NCI-H2107 treated with DMSO at 0.1 percent for 48 hours (cell line): ENCODE measurements around the gene HGD.
"Not testable (repeated sequence)": the region's sequence is repeated elsewhere in the genome, so short reads cannot be mapped to it uniquely, and the experiment has no call there.

ENCODE experiments used
- DNase-seq: peaks from one replicate; lab custom pipeline; 2025; ENCODE audit not compliant: unreplicated experiment; lab: John Stamatoyannopoulos, UW

The HGD gene

DNA sequence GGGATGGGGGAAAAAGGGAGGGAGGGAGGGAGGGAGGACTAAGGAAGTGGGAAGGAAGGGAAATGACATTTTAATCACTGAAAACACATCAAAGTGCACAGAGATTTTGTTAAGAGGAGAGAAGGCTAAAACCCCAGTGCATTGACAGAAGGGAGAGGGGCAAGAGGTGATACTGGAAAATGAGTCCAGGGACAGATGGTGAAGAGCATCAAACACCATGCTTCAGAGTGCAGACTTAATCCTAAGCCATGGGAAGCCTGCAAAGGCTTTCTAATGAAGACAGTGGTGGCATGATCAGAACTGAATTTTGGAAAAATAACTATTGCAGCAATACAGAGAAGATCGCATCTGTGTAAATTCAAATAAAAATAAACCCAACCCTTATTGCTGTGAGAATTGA lies 41.8 kb downstream of the HGD start:
- DNase-seq, result no peak

DNA sequence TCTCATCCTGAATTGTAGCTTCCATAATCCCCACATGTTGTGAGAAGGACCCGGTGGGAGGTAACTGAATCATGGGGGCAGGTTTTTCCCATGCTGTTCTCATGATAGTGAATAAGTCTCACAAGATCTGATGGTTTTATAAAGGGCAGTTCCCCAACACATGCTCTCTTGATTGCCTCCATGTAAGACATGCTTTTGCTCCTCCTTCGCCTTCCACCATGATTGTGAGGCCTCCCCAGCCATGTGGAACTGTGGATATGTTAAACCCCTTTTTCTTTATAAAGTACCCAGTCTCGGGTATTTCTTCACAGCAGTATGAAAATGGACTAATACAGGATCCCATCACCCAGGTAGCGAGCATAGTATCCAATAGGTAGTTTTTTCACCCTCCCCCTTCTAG lies 43.2 kb downstream of the HGD start:
- not testable (repeated sequence) for DNase-seq

DNA sequence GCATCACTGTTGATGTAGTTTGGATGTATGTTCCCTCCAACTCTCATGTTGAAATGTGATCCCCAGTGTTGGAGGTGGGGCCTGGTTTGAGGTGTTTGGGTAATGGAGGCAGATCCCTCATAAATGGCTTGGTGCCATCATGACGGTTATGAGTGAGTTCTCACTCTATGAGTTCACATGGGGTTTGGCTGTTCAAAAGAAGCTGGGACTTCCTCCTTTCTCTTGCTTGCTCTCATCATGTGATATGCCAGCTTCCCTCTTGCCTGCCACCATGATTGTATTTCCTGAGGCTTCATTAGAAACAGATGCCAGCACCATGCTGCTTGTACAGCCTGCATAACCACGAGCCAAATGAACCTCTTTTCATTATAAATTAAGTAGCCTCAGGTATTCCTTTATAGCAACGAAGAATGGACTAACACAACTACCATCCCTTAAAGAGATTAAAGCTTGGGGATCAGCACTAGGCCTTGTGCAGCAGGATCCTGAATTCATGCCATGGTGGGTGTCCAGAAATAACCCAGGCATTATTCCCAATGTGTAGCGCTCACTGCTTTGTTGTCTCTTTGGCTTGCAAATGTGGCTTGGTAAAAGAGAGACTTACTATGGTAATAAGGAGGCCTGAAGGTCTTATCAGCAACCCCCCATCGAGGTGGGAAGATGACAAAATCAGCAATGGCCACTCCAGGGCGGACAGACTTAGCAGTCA lies 44.0 kb downstream of the HGD start:
- DNase-seq, result peak; percentile 1

DNA sequence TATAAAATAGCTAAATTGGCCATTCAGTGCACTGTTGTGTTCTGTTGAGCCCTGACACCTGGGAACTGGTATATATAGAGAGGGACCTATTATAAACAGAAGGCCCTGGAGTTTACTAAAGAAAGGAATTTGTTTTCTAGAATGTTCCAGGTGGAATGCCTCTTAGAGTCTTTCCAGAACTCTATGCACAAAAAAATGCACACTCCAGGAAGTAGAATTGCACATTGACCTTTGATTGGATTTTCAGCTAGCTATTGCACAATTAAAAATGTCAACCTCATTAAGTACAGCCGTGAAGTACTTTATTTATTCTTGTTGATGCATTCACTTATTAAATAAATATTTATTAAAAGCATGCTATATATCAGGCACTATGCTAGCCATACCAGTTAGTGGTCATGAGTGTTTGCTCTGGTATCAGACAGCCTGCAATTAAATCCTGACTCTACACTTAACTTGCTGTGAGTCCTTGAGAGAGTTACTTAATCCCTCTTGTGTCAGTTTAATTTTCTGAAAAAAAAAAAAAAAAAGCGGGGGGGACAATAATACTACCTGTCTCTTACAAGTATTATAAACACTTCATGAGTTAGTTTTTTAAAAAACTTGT lies 45.1 kb downstream of the HGD start:
- DNase-seq, result no peak

DNA sequence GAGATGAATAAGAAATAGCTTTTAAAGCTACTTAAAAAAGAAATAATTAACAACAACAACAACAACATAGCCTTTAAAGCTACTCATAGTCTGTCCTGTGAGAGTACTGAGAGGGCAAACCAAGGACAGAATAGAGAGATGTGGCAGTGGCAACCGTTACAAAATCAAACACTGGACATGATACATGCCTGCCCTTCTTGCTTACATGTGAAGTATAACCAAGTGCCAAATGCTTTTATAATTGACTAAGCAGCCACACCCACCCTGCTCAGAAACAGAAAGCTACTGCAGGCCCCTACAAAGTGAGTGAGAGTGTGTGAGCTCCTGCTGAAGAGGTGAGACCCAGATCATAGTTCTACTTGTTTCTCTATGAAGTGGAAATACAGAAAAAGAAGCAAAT lies 47.5 kb downstream of the HGD start:
- DNase-seq, result no peak

DNA sequence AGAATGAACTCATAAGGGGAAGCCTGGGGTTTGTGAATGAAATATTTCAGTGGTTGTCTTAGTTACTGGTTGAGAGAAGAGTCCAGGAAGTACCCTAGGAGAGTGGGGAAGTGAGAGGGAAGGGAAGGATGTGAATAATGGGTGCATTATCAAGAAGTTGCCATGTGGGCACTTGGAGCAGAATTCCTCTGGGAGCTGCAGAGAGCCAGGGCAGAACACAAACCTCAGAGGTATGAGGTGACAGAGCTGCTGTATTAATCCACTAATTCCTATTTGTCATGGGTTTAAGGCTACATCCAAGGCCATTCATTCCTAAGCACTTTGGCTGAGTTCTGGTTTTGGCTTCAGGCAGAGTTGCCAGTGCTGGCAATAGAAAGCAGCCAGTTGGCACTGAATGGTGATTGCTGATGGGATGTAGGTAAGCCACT lies 56.9 kb downstream of the HGD start:
- DNase-seq, result no peak

DNA sequence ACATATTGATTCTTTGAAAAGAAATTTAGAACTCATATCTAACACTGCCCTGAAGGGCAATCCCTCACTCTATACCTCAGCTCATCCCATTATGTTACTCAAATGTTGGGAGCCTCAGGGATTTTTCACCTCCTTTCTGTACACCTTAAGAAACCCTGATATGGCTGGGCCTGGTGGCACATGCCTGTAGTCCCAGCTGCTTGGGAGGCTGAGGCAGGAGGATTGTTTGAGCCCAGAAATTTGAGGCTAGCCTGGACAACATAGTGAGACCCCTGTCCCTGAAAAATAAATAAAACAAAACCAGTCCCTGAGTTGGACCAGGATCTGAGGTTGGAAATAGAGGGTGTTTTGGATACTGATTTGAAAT lies 58.3 kb downstream of the HGD start:
- no peak for DNase-seq

DNA sequence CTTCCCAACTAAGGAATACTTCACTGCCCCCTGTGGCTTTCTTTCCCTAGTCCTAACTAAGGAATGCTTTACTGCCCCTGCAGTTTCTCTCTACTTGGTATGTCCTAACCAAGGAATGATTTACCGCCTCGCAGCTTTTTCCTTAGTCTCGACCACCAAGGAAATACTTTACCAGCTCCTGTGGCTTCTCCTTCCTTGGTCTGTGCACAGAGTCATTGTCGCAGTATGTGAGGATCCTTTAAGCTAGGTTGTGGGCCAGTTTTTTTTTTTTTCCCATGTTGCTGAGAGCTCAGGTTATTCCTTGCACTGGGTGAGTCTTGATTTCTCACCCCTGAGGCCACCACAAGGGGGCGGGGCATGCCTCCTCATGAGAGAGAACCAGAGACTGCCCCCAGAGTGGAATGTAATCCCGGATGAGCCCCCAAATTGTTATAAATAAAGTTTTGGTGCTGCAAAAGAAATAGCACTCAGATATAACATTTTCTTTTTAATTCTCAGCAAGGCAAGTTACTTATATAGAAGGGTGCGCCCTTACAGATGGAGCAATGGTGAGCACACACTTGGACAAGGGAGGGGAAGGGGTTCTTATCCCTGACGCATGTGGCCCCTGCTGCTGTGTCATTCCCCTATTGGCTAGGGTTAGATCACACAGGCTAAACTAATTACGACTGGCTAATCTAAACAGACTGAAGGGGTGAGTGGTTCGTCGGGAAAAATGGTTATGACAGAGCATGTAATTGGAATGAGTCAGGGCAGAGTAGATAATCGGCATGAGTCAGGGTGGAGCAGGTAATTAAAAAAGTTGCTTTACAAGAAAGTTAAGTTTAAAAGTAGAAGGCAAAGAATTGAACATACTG lies 58.9 kb downstream of the HGD start:
- no peak for DNase-seq

DNA sequence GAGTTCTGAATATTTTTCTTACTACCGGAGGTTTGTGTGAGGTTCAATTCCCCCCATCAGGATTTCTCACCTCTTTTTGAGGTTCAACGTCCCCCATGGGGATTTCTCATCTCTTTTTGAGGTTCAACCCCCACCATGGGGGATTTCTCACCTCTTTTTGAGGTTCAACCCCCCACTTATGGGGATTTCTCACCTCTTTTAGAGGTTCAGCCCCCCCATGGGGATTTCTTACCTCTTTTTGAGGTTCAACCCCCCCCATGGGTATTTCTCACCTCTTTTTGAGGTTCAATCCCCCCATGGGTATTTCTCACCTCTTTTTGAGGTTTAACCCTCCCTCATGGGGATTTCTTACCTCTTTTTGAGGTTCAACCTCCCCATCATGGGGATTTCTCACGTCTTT lies 59.6 kb downstream of the HGD start:
- no peak for DNase-seq

DNA sequence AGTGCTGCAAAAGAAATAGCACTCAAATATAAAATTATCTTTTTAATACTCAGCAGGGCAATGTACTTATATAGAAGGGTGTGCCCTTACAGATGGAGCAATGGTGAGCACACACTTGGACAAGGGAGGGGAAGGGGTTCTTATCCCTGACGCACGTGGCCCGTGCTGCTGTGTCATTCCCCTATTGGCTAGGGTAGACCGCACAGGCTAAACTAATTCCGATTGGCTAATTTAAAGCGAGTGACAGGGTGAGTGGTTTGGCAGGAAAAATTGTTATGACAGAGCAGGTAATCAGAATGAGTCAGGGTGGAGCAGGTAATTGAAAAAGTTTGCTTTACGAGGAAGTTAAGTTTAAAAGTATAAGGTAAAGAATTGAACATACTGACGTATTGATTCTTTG lies 65.3 kb downstream of the HGD start:
- DNase-seq, result not testable (repeated sequence)

DNA sequence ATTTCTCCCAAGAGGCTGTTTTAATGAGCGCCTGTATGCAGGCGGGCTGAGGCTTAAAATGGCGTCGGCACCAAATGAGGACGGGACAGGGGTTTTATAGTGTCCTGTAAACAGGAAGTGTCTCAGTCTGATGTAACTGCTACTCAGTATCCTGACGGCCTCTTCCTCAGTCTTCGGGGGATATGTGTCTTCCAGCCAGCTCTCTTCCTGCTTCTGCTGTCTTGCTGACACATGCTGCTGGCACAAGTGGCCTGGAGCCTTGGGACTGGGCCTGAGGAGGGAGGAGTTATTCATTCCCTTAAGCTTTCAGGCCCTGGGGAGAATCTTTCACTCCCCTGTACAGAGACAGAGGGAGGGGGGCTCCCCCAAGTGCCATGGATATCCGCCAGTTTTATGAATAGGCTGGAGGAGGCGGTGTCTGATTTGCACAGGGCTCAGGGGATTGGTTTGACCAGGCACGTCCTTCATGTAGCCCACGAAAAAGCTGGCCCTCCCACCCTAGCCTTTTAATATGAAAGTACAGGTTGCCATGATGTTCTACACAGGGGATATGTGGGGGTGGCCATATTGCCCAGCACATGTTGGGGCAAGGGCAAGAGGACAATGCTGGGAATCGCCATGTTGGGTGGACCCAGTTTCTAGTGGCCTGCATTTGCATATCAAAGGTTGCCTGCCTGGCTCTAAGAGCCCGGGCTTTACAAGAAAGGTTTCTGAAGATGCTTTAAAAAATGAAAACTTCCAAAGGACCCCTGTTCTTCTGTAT lies 66.0 kb downstream of the HGD start:
- DNase-seq, result no peak

DNA sequence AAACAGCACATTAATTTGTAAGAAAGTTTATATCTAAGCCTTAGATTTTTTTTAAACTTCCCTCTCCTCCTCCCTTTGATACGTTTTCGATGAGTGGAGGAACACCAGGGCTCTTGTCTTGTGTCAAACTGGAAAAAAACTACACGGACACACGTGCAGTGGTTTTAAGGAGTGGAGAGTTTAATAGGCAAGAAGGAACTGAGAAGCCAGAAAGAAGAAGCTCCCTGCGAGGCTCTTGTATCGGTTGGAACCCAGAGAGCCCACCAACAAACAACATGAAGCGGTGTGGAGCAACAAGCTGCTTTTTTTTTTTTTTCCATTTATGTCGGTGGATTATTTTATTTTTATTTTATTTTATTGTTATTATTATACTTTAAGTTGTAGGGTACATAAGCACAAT lies 67.3 kb downstream of the HGD start:
- no peak for DNase-seq

DNA sequence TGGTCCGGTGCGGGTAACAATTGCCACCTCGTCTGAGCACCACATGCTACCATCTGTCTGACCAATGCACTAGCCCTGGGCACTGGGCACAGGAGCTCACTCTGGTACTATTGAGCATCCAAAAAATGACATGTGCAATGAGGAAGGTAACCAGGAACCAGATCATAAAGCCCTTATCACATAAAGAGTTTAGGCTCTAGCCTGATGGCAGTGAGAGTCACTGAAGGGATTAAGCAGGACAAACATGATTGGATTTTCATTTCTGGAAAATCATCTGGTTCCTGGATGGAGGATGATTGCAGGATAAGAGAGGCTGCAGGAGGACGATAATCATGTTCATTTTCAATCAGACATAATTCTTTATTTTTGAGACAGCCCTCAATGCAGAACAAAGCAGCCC lies 73.5 kb downstream of the HGD start:
- no peak for DNase-seq

DNA sequence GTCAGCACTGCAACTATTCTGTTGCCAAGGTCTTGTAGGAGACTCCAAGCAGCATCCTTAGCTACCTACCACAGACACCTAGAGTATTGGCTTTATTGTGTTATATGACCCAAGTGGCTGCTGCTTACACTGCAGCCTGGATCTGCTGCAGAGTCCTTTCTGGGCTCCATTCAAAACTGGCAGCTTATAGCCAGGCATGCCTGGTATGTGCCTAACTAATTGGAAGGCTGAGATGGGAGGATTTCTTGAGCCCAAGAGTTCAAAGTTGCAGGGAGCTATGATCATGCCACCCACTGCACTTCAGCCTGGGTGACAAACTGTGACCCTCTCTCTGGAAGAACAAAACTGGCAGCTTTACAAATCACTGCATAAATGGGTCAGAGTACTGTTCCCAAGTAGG lies 77.3 kb downstream of the HGD start:
- no peak for DNase-seq

DNA sequence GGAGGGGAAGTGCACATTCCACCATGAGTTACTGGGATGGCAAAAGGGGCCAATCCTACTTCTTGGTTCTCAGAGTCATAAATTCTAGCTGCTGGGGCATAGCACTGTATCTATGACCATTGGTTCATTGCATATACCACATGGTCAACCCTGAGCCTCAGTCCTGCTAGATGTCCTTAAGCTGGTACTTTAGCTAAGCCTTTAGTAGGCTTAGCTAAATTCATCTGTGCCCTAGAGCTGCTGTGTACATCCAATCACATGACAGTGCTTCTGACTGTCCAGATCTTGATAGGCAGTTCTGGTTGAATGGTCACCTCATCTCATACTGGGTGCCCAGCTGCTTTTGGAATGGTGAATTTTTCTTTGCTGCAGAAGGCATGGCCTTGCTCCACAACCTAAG lies 77.7 kb downstream of the HGD start:
- DNase-seq, result no peak

DNA sequence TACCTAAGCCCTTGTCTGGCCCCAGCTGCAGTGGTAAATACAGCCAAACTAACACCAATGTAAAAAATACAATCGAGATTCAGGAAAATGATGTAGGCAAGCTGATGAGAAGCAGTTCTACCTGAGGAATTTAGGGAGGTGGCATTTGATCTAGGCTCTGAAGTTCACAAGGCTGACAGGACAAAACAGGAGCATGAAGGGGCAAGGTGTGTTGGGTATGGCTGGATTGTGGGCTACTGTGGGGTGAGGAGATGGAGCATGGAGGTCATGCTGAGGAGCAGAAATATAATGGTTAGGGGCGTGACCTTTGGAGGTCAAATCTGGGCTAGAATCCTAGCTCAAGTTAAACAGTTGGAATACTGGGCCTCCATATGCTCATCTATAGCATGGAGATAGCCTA lies 79.4 kb downstream of the HGD start:
- no peak for DNase-seq

DNA sequence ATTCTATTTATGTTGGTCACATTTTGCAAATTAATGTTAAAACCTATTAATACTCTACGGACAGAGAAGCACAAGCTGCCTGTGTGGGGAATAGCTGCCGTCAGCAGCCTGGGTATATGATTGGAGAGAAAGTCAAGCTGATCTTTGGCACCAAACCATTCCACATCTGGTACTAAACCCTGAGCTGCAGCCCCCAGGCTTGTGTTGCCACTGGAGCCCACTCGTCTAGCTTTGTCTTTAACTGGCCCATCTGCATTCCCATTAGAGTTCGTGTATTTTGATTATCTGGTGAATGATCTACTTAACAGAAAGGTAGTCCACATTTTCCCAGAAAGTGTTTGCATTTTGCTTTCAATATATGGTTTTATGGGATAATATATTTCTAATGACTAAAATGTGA lies 80.5 kb downstream of the HGD start:
- no peak for DNase-seq

DNA sequence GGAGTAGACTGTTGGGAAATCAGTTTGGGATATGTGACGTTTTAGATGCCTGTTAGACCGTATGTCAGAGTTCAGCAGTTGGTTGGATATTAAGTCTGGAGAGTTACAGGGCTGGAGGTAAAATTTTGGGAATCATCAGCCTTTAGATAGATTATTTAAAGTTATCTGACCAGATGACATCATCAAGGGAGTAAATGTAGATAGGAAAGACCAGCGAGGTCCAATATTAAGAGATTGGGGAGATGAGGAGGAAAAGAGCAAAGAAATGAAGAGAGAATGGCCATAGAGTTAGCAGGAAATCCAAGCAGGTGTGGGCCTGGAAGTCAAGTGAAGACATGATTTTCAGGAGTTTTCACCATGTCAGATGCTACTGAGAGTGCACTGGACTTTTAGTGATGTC lies 82.8 kb downstream of the HGD start:
- DNase-seq, result no peak

DNA sequence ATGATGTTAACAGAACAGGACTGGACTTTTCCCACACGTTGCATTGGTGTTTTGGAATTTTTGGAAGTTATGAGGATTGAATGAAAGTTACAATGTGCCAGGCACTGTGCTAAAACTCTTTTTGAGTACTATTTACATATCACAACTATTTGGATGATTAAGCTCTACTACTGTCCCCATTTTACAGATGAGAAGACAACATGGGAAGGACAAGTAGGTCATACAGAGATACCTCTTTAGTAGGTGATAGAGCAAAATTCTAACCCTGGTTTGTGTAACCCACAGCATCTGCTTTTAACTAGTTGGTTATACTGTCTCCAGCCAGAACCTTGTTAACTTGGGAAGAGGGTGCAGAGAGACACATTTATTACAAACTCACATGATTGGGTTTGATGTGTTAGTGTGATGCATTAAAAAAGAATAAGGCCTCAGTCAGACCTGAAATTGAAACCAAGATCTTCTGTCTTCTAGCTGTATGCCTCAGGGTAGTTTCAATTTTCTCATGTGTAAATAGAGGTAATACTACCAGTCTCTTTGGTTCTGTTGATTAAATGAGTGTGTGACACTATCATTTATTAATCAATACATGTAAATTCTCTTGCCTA lies 84.5 kb downstream of the HGD start:
- DNase-seq, result no peak

DNA sequence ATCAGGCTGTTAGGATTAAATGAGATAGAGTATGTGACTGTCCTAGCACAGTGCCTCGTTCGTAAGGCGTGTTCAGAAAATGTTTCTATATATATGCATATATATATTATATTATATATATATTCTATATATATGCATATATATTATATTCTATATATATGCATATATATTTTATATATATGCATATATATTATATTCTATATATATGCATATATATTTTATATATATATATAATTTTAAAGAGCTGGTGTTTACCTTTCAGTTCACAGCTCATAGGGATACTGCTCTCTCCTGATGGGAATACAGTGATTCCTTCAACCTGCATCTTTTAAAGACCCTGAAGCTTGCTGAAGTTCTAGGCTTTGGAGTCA lies 85.2 kb downstream of the HGD start:
- DNase-seq, result no peak
